Activated gamma-delta T cell treated with Interleukin-2 at 50 U/mL for 16 hours (primary cell): Measurements from ENCODE around the gene NPHP4.

Source experiments
- DNase-seq: peaks from one replicate; pipeline ENCODE4 v3.0.0-alpha.2; 2020

NPHP4 gene

DNA sequence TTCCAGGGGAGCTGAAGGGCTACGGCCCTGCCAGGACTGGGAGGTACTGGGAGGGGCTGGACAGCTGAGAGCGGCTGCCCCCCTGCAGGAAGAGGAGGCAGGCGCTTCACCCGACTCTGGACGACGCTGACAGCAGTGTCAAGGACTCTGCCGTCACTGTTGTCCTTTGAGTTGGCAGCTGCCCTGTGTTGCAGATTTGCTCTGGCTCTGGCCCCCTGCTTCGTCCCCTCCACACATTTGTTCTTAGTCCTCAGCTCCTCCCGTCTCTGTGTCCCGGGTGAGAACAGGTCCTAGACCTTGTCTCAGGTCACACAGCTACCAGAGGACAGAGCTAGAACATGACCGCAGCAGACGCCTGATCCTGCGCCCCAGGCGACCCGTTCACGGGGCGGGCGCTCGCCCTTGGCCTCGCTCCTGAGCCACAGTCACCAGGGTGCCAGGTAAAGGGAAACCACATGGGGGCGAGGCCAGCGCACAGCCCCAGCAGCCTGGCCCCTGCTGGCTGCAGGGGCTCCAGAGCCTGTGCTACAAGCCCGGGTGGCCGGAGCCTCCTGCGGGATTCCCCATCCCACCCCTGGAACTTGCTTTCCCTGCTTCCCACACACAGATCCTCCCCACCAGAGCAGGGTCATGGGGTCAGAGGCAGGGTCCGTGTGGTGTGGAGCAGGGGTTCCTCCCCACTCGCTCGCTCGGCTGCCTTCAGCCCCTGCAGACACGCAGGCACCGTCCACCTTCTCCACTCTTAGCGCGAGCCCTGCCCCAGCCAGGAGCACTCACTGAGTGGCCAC is 10.7 kb upstream of the NPHP4 start:
- DNase-seq: no peak

- DNase-seq: no peak
These were observed 9.9 kb upstream of the NPHP4 start for GRCh38 chr1:6001992-6002576.

GRCh38 chr1:6000444-6001288 is 8.4 kb upstream of the NPHP4 start:
- no peak for DNase-seq

- no peak for DNase-seq
These were observed 7.7 kb upstream of the NPHP4 start for GRCh38 chr1:5999711-6000443.

- DNase-seq: no peak
These were observed 6.7 kb upstream of the NPHP4 start for GRCh38 chr1:5998906-5999301.

DNA sequence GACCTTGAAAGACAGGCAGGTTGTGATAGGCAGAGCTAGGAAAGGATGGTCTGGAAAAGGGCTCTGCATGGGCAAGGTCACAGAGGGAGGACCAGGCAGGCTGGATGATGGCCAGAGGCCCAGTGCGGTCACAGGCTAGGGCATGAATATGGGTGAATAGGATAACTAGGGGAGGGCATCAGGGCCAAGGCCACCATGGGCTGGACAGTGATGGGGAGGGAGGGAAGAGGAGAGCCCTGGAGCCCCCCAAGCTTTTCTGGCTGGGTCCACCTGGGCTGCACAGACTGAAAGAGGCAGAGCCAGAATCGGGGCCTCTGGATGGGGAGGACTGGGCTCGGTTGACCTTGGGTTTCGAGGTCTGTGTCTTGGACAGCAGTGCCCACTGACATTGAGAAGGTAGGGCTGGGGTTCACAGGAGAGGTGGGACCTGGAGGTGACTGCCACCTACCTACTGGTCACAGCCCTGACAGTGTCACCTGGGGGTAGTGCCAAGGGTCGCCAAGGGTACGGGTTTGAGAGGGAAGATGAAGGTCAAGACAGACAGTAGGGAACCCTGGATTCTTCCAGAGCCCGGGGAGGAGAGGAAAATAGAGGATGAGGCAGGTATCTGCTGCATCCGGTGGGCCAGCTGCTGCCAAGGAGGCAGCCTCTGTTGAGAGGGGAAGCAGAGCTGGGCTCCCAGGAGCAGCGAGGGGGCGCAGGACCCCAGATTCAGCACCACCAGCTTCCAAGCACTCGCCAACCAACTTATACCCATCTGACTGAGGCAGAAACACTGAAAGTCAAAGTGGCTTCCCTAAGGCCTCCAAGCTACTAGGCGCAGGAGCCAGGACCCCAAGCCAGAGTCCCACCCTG is 6.1 kb upstream of the NPHP4 start:
- DNase-seq: no peak

GRCh38 chr1:5997316-5997715 is 5.1 kb upstream of the NPHP4 start:
- no peak for DNase-seq

DNA sequence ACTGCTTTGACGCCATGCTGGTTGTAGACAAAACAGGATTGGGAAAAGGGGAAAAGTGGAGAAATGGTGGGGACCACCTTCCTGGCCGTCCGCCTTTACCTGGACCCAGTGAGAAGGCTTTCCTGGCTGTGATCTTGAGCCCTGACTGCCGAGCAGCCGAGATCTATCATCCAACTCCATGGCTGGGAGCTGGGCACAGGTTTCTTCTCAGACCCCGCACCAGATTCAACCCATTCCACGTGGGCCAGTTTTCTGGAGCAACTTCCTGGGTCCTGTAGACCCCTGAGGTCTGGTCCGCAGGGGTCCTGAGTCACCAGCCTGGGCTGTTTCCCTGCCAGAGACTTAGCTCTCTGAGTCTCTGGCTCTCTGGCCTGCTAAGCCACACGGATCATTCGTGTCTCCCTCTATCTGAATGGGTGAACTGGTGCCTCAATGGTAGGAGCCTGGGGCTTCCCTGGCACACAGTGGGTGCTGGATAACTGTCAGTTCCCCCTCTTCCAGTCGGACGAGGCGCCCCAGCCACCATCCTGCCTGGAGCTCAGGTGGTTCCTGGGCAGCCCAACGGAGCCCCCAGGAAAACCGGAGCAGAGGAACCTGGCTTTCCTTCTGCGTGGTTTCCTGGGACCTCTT is 4.5 kb upstream of the NPHP4 start:
- DNase-seq: no peak

DNA sequence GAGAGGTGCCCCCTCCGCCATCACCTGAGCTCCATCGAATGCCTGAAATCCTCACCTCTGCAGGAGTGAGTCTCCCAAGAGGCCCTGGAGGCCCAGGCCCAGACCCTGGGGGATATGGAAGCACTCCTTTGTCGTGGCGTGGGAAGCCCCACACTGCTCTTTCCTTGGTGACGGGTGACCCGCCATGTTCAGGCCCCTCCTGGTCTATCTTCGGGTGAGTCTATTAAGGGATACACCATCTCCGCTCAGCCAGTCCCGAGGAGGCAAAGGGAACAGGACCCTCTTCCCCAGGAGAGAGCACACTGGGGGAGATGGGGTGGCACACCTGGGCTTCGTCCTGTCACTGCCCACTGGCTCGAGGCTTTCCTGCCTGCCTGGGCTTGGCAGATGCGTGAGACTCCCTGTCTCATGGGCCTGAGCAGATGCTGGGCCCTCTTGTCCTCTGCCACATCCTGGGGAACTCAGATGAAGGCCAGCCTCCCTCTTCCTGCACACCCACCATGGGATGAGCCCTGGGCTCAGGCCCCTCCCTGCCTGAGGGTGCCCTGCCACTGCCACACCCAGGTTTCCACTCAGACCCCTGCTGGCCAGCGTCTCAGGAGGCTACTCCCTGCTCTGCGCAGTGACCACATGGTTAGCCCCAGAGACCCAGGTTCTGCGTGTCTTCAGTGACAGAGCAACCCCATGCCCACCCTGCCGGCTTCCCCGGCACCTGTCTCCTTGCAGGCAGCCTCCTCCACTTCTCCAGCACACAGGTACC is 3.8 kb upstream of the NPHP4 start:
- no peak for DNase-seq

GRCh38 chr1:5994713-5995621 is 2.7 kb upstream of the NPHP4 start:
- peak; percentile 64 for DNase-seq

DNA sequence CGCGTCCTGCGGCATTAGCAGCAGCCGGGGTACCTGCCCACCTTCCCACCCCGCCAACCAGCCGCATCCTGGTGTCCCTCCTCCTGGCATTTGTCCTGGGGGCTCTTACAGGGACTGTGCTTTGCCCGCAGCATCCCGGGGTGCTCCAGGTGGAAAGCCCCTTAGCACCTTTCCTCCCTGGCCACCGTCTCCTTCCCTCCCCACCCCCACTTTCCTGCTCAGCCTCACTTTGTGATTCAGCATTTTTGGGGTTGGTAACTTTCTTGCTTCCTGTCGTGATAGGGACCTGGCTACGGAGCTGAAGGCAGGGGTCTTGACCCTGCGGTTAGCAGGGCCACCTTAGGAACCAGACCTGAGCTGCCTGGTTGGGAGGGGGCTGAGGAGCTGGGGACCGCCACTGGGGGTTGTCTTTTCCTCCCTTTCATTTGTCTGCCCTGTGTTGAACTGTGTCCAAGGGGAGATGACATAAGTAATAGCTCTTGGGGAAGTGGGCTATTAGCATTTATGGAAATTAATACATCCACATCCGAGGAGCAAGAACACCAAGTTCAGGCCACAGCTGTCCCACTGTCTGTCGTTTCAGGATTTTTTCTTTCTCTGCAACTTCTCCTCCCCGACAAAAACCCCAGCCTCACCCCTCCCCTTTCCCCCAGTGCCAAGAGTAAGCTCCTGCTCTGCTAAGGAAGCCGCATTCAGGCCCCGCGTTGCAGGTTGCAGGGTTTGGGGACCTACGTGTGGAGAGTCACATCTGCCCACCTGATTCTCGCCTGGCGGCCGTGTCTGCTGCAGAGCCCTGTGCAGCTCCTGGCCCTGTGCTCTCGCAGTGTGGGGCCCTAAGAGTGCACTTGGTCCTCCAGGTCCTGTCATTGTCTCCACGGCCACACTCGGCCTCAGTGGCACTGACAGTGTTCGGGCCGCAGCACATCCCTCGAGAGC is 1.6 kb upstream of the NPHP4 start:
- no peak for DNase-seq

DNA sequence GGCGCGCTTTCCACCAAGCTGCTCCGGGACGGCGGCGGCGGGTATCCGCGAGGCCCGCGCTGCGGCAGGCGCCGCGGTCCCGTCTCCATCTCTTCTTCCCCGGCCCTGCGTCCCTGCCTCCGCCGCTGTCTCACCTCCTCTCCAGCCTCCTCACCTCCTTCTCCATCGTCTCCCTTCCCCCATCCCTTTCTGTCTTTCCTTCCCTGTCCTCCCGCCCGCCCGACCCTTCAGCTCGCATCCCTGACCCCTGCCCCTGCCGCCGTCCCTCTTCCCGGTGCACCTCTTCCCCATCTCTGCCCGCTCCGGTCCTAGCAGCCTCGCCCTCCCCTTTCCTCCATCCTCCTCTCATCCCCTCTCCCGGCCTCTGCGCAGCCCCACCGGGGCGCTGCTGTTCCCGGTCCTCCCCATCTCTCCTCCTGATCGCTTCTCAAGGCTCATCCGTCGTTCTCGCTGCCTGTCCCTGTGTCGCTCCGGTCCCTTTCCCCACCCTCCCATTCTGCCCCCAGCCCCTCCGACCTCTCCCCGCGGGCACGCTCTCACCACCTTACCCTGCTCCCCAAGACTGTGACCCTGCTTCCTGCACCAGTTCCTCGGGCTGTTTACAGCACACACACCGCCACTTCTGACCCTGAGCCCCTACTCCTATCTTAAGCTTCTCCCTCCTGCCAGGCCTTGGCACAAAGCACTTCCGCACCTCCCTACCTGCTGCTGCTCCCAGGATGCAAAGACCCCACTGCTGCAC is 760 bp upstream of the NPHP4 start:
- DNase-seq: no peak

DNA sequence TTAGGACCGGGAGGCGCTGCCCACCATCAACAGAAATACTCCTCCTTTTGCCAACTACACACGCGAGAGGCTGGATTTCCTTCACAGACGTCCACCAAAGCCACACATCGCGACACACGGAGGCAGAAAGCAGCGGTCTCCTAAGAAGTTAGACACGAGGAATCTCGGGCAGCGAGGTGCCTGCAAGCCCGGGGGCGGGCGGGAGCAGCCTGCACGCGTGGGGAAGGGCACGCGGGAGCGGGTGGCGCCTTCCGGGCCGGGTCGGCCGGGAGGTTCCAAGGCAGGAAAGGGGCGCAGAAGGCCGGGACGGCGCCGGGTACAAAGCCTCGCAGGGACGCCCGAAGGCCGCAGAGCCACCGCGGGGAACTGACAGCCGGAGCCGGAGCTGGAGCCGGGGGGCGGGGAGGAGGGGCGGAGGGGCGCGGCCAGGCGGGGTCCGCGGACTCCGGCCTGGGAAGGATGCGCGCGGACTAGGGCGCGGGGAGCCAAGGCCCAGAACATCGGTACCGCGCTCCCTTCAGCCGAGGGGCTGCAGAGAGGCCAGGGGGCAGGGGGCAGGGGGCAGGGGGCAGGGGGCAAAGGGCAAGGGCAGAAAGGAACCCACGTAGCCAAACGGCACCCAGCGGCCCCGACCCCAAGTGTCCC is 722 bp downstream of the NPHP4 start:
- no peak for DNase-seq

DNA sequence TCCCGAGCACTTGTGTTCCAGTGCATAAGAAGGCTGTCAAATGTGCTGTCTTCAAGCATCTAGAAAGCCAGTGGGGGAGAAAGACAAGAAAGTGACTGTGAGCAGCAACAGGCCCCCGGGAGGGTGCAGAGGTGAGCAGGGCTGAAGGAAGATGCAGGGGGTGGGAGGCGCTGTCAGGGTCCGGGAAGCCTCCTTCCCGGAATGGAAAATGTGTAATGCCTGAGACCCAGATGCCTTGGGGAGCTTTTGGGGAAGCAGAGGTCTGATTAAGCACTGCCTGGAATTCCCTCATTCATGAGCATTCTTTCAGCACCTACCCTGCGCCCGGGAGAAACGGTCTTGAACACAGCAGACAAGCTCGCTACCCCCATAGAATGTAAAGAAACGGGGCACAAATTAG is 1.3 kb downstream of the NPHP4 start:
- DNase-seq: no peak

GRCh38 chr1:5989731-5990271 is 2.4 kb downstream of the NPHP4 start:
- no peak for DNase-seq

DNA sequence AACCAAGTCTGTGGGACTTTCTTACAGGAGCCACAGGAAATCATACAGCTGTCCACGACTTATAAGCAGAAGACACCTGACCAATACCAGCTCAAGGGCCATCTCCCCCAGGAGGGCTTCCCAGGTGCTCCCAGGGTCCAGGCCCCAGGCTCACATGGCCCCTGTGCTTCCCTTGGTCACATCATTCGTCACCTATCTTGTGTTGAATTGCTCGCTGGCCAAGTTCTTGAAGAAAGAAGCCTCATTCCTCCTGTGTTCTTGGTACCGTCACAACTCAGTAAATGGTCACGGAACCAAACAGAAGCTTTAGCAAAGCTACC is 3.0 kb downstream of the NPHP4 start:
- no peak for DNase-seq

GRCh38 chr1:5988596-5989285 is 3.5 kb downstream of the NPHP4 start:
- no peak for DNase-seq
